HAP-1 (cell line): Measurements from ENCODE around the gene CHKA.

ENCODE experiments used
- DNase-seq, 2 experiments: peaks; one replicate each; pipeline ENCODE4 v3.0.0-alpha.2; 2016 to 2020; ENCODE audit warnings: low spot score in 2 of 2
- H3K27me3 ChIP-seq: fragments of 250-450 bp; sonication (Bioruptor Pico); 2 replicates; pipeline ENCODE4 v1.5.1; 2020; ENCODE audit warnings: low read depth, mild to moderate bottlenecking, moderate library complexity
- H3K36me3 ChIP-seq: fragments of 250-450 bp; sonication (Bioruptor Pico); replicated peaks from 2 replicates; pipeline ENCODE4 v1.5.1; 2020; ENCODE audit warnings: mild to moderate bottlenecking
- H3K4me1 ChIP-seq: fragments of 250-450 bp; sonication (Bioruptor Pico); 2 replicates; pipeline ENCODE4 v1.5.1; 2020; ENCODE audit warnings: mild to moderate bottlenecking
- H3K4me3 ChIP-seq: fragments of 250-450 bp; sonication (Bioruptor Pico); 2 replicates; pipeline ENCODE4 v1.5.1; 2020; ENCODE audit warnings: mild to moderate bottlenecking, moderate library complexity
- H3K9me3 ChIP-seq: fragments of 250-450 bp; sonication (Bioruptor Pico); 2 replicates; pipeline ENCODE4 v1.5.1; 2020; ENCODE audit warnings: mild to moderate bottlenecking, moderate library complexity
- in situ Hi-C: fragments of 300-500 bp; cut with MboI; formaldehyde crosslinking; loops from 3 replicates; pipeline ENCODE4 v1.14.3; 2020; ENCODE audit warnings: low sequenced_read_pairs, inconsistent platforms, mixed read lengths

The CHKA gene

DNA sequence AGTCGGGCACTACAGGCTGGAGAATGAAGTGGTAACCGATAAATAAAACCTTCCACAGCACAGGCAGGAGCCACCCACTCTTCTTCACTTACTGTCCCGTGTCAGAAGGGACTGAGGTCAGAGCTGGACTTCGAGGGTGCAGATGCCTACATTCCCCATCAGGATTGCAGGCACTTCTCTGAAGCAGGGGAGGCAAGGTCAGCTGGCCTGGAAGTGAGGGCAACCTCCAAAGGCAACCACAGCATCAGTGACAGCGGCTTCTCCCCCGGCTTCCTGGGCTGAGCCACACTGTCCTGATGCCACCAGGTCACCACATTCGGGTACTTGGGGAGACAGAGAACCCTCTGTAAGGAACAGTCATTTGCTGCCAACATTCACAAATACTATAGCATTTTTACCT, 59.7 kb downstream of the CHKA start:
- H3K27me3 ChIP-seq: no peaks in the 10 kb centered on the region
- H3K36me3 ChIP-seq: peaks cover 53% of the 10 kb centered on the region
- H3K4me3 ChIP-seq: no peak overlapping the region
- DNase-seq: no peak
- no peaks in the 10 kb centered on the region for H3K9me3 ChIP-seq
- in situ Hi-C loops: no loop called here
- H3K4me1 ChIP-seq: no peaks in the 10 kb centered on the region

GRCh38 chr11:68057807-68058206, 63.4 kb downstream of the CHKA start:
- no peak for DNase-seq
- H3K9me3 ChIP-seq: no peaks in the 10 kb centered on the region
- no peak overlapping the region for H3K4me3 ChIP-seq
- H3K27me3 ChIP-seq: no peaks in the 10 kb centered on the region
- H3K36me3 ChIP-seq: peaks cover 27% of the 10 kb centered on the region
- in situ Hi-C loops: no loop called here
- H3K4me1 ChIP-seq: no peaks in the 10 kb centered on the region

GRCh38 chr11:68056317-68057285, 64.6 kb downstream of the CHKA start:
- in situ Hi-C loops: no loop called here
- DNase-seq: no peak
- peaks cover 18% of the 10 kb centered on the region for H3K36me3 ChIP-seq

GRCh38 chr11:68053981-68054812, 67.0 kb downstream of the CHKA start:
- no peaks in the 10 kb centered on the region for H3K9me3 ChIP-seq
- H3K36me3 ChIP-seq: peaks cover 20% of the 10 kb centered on the region; the same call in 1 of the 2 replicates
- no peak overlapping the region for H3K4me3 ChIP-seq
- no peak for DNase-seq
- H3K4me1 ChIP-seq: no peaks in the 10 kb centered on the region
- in situ Hi-C loops: no loop called here
- no peaks in the 10 kb centered on the region for H3K27me3 ChIP-seq

More at GRCh38 chr11:68056317-68057285, 64.6 kb downstream of the CHKA start:
- Histone ChIP-seq H3K4me3 (no peak overlapping the region), H3K4me1 (no peaks in the 10 kb centered on the region), H3K27me3 (no peaks in the 10 kb centered on the region), H3K9me3 (no peaks in the 10 kb centered on the region)

GRCh38 chr11:68053117-68053516, 68.1 kb downstream of the CHKA start:
- no peak overlapping the region for H3K4me3 ChIP-seq
- DNase-seq: no peak
- no peaks in the 10 kb centered on the region for H3K9me3 ChIP-seq
- in situ Hi-C loops: no loop called here
- H3K27me3 ChIP-seq: no peaks in the 10 kb centered on the region
- H3K4me1 ChIP-seq: no peaks in the 10 kb centered on the region
- H3K36me3 ChIP-seq: peaks cover 25% of the 10 kb centered on the region; the same call in 1 of the 2 replicates

GRCh38 chr11:68052137-68052873, 68.9 kb downstream of the CHKA start:
- Histone ChIP-seq H3K4me1 (no peaks in the 10 kb centered on the region), H3K36me3 (peaks cover 25% of the 10 kb centered on the region; the same call in 1 of the 2 replicates), H3K27me3 (no peaks in the 10 kb centered on the region), H3K9me3 (no peaks in the 10 kb centered on the region), H3K4me3 (no peak overlapping the region)
- in situ Hi-C loops: no loop called here
- DNase-seq: no peak

DNA sequence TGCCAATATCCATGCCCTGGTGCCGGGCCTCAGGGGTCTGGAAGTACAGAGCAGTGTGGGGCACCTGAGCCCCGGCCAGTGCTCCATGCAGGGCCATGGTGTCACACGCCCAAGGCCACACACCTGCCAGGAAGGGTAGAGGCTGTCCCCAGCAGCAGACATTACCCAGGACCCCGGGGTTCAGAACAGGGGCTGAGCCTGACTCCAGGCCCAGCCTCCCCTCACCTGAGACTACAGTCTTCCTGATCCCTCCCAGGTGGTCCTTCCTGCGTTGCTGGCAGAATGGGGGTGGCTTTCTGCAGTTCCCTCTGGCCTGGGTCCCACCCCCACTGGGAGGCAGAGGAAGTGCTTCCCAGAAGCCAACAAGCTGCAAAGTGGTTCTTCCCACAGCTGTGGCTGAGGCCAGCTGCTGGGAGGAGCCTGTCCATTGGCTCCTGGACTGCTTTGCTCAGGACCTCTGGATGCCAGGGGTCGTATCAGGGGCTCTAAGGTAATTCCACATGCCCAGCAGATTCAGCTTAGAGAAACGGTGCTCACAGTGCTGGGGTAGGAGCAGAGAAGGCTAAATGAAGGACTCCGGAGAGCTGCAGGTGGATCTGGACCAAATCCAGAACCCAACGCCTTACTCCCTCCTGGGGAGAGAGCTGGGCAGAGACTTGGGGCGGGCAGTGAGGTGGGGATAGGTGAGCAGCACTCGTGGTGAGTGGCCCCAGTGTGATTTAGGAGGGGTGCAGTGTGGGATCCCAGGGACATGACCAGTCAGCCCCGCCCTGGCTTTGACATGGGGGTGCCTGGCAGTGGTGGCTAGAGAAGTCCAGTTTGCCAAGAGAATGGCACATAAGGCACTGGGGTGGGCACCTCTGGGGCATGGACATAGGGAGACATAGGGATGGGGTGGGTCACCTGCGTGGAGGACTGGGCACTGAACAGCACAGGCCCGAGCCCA, 69.7 kb downstream of the CHKA start:
- no peak for DNase-seq
- Histone ChIP-seq H3K4me1 (no peaks in the 10 kb centered on the region), H3K4me3 (no peak overlapping the region), H3K27me3 (no peaks in the 10 kb centered on the region), H3K36me3 (peaks cover 25% of the 10 kb centered on the region; the same call in 1 of the 2 replicates), H3K9me3 (no peaks in the 10 kb centered on the region)
- in situ Hi-C loops: no loop called here

DNA sequence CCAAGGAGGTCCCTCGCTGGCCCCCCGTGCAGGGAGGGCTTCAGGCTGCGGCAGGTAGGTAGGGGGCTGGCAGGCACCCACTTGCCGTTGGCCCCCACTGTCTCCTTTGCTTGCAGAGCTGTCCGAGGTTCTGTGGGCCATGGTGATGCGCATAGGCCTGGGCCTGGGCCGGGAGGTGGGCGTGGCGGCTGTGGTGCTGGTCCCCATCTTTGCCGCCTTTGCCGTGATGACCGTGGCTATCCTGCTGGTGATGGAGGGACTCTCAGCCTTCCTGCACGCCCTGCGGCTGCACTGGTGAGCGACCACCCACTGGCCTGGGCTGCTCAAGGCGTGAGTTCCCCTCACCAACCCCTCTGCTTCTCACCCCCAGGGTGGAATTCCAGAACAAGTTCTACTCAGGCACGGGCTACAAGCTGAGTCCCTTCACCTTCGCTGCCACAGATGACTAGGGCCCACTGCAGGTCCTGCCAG, 70.8 kb downstream of the CHKA start:
- DNase-seq: no peak
- H3K4me3 ChIP-seq: no peak overlapping the region
- H3K36me3 ChIP-seq: peaks cover 25% of the 10 kb centered on the region; the same call in 1 of the 2 replicates
- in situ Hi-C loops: no loop called here
- no peaks in the 10 kb centered on the region for H3K4me1 ChIP-seq
- H3K9me3 ChIP-seq: no peaks in the 10 kb centered on the region
- no peaks in the 10 kb centered on the region for H3K27me3 ChIP-seq

- no peak for DNase-seq
- Histone ChIP-seq H3K4me1 (no peaks in the 10 kb centered on the region), H3K36me3 (peaks cover 28% of the 10 kb centered on the region; the same call in 1 of the 2 replicates), H3K4me3 (no peak overlapping the region), H3K27me3 (no peaks in the 10 kb centered on the region), H3K9me3 (no peaks in the 10 kb centered on the region)
- in situ Hi-C loops: no loop called here
Observed at GRCh38 chr11:68049509-68050370, 71.4 kb downstream of the CHKA start.

GRCh38 chr11:68048681-68049508, 72.3 kb downstream of the CHKA start:
- H3K36me3 ChIP-seq: peaks cover 28% of the 10 kb centered on the region; the same call in 1 of the 2 replicates

More at GRCh38 chr11:68048681-68049508, 72.3 kb downstream of the CHKA start:
- Histone ChIP-seq H3K9me3 (no peaks in the 10 kb centered on the region), H3K4me3 (no peak overlapping the region), H3K27me3 (no peaks in the 10 kb centered on the region), H3K4me1 (no peaks in the 10 kb centered on the region)
- in situ Hi-C loops: no loop called here
- no peak for DNase-seq
